ENCODE results near the gene TMEM53. TPM values are rescaled to one million over a fixed set of nuclear protein-coding genes. Genes with fewer than 3 reads are reported as not detected.

TMEM53 gene
- total RNA-seq, 1 donor from 2014 or later, result 14.1 TPM

DNA sequence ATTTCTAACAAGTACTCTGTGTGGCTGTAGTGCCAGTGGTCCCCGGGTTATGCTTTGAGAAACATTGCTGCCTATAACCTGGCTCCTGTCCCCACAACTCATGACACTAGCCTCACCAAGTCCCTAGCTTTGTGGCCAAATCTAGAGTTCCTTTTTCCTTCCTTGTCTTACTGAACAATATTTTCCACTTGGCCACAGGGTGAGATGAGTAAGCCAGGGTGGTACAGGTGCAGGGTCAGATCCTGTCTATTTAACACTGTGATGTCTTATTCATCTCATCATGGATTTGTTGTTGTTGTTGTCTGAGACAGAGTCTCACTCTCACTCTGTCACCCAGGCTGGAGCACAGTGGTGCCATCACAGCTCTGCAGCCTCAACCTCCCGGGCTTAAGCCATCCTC lies 18.9 kb upstream of the TMEM53 start:
- no peaks in the 10 kb centered on the region for H3K4me1 Mint-ChIP-seq

DNA sequence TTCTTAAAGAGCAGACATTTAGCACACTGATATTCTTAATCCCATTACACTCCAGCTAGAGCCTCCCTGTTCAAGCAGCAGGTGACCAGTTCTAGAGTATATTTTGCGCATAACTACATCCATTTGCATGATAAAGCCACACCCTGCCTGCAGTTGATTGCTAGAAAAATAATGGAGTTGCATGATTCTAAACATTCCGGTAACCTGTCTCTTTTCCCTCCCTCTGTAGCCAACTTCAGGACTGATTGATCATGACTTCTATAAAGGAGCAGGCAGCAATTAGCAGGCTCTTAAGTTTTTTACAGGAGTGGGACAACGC lies 15.1 kb upstream of the TMEM53 start:
- H3K27ac Mint-ChIP-seq (ENCODE audit: unreplicated experiment), result no peak overlapping the region
- no peak for DNase-seq (ENCODE audit: low read depth, low spot score)
- no peaks in the 10 kb centered on the region for H3K9me3 Mint-ChIP-seq
- no peak overlapping the region for H3K4me3 Mint-ChIP-seq
- H3K27me3 Mint-ChIP-seq (ENCODE audit: low read depth), result no peaks in the 10 kb centered on the region
- TF ChIP-seq CTCF (conservative IDR thresholded peaks at IDR 0.05), result no peak
- H3K4me1 Mint-ChIP-seq, result no peaks in the 10 kb centered on the region
- no peaks in the 10 kb centered on the region for H3K36me3 Mint-ChIP-seq (ENCODE audit: low read depth)

More for the DNA sequence above, 18.9 kb upstream of the TMEM53 start:
- TF ChIP-seq CTCF (conservative IDR thresholded peaks at IDR 0.05), result no peak
- H3K4me3 Mint-ChIP-seq, result no peak overlapping the region
- H3K27me3 Mint-ChIP-seq (ENCODE audit: low read depth), result no peaks in the 10 kb centered on the region
- H3K36me3 Mint-ChIP-seq (ENCODE audit: low read depth), result no peaks in the 10 kb centered on the region
- no peak for DNase-seq (ENCODE audit: low read depth, low spot score)
- H3K27ac Mint-ChIP-seq (ENCODE audit: unreplicated experiment), result no peak overlapping the region
- H3K9me3 Mint-ChIP-seq, result no peaks in the 10 kb centered on the region

DNA sequence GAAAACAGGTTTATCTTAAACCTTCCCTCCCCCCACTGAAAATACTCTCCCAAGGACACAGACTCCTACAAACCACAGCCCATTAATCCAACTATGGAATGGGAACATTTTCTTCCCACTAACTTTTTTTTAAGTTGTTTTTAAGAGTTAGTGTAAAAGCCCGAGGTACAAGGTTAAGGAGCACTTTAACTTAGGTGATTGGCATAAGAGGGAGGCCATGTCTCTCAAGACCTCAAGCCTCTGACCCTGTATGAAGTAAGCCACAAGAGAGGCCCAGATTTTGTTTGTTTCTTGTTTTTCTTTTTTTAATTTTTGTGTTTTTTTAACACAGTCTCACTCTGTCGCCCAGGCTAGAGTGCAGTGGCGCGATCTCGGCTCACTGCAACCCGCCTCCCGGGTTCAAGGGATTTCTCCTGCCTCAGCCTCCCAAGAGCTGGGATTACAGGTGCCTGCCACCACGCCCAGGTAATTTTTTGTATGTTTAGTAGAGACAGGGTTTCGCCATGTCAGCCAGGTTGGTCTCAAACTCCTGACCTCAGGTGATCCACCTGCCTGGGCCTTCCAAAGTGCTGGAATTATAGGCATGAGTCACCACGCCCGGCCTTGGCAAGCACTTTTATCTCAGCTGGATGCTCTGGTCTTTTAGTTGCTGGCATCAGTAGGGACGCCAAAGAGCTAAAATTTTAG lies 14.6 kb upstream of the TMEM53 start:
- no peak overlapping the region for H3K27ac Mint-ChIP-seq (ENCODE audit: unreplicated experiment)
- H3K9me3 Mint-ChIP-seq, result no peaks in the 10 kb centered on the region
- DNase-seq (ENCODE audit: low read depth, low spot score), result no peak
- H3K27me3 Mint-ChIP-seq (ENCODE audit: low read depth), result no peaks in the 10 kb centered on the region
- TF ChIP-seq CTCF (conservative IDR thresholded peaks at IDR 0.05), result no peak
- no peak overlapping the region for H3K4me3 Mint-ChIP-seq
- no peaks in the 10 kb centered on the region for H3K36me3 Mint-ChIP-seq (ENCODE audit: low read depth)
- no peaks in the 10 kb centered on the region for H3K4me1 Mint-ChIP-seq

DNA sequence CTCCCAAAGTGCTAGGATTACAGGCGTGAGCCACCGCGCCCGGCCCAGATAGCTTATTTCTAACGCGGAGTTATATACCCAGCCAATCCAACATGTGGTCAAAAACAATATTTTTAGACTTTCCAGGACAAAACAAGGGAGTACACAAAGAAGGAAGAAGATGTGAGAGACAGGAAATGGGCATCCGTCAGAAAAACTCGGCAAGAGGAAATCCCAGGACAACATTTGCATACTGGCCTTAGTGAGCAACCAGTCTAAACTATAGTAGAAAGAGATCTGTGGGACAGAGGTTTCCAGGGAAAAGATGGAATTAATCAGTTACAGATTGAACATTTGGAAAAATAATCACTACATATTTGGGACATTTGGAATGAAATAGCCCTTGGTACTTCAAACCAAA lies 11.6 kb upstream of the TMEM53 start:
- H3K9me3 Mint-ChIP-seq, result no peaks in the 10 kb centered on the region
- peak overlapping the region; percentile 31 for H3K27ac Mint-ChIP-seq (ENCODE audit: unreplicated experiment)
- H3K4me3 Mint-ChIP-seq, result no peak overlapping the region
- no peaks in the 10 kb centered on the region for H3K4me1 Mint-ChIP-seq
- no peaks in the 10 kb centered on the region for H3K36me3 Mint-ChIP-seq (ENCODE audit: low read depth)
- DNase-seq (ENCODE audit: low read depth, low spot score), result no peak
- H3K27me3 Mint-ChIP-seq (ENCODE audit: low read depth), result no peaks in the 10 kb centered on the region
- no peak for TF ChIP-seq CTCF (conservative IDR thresholded peaks at IDR 0.05)

DNA sequence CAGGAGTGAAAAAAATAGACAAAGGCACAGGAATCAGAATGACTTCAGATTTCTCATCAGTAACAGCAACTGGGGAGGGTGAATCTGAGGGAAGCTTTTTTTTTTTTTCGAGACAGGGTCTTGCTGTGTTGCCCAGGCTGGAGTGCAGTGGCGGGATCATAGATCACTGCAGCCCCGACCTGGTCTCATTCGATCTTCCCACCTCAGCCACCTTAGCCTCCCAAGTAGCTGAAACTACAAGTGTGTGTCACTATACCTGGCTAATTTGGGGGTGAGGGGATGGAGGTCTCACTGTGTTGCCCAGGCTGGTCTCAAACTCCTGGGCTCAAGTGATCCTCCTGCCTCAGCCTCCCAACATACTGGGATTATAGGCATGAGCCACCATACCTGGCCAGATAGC lies 10.9 kb upstream of the TMEM53 start:
- Mint-ChIP-seq H3K4me3 (no peak overlapping the region), H3K4me1 (no peaks in the 10 kb centered on the region), H3K27me3 (ENCODE audit: low read depth) (no peaks in the 10 kb centered on the region), H3K36me3 (ENCODE audit: low read depth) (no peaks in the 10 kb centered on the region), H3K9me3 (no peaks in the 10 kb centered on the region), H3K27ac (ENCODE audit: unreplicated experiment) (no peak overlapping the region)
- TF ChIP-seq CTCF (conservative IDR thresholded peaks at IDR 0.05), result no peak
- DNase-seq (ENCODE audit: low read depth, low spot score), result no peak
